Measurements from ENCODE around the gene WNT3A. TPM values are rescaled to one million over a fixed set of nuclear protein-coding genes. Genes with fewer than 3 reads are reported as not detected.

The WNT3A gene
- total RNA-seq, 1 donor from 2014 or later = 6.0 TPM

GRCh38 chr1:228048659-228049298 is 42.0 kb downstream of the WNT3A start:
- H3K4me3 ChIP-seq = no peak overlapping the region
- H3K9me3 ChIP-seq = no peaks in the 10 kb centered on the region
- ATAC-seq = no peak
- peaks cover 8% of the 10 kb centered on the region for H3K4me1 ChIP-seq
- TF ChIP-seq CTCF (IDR thresholded peaks at IDR 0.05) = no peak
- intact Hi-C loops (cut with DNase I) = no loop called here
- no peak for DNase-seq
- H3K36me3 ChIP-seq = no peaks in the 10 kb centered on the region
- H3K27me3 ChIP-seq (ENCODE audit: low read depth) = peaks cover 4% of the 10 kb centered on the region
- no peak overlapping the region for H3K27ac ChIP-seq

- Histone ChIP-seq H3K36me3 (no peaks in the 10 kb centered on the region), H3K27ac (no peak overlapping the region), H3K27me3 (ENCODE audit: low read depth) (peaks cover 4% of the 10 kb centered on the region), H3K9me3 (no peaks in the 10 kb centered on the region), H3K4me1 (peaks cover 2% of the 10 kb centered on the region), H3K4me3 (no peak overlapping the region)
- DNase-seq (no peak), ATAC-seq (no peak)
- no peak for TF ChIP-seq CTCF (IDR thresholded peaks at IDR 0.05)
- intact Hi-C loops (cut with DNase I) = no loop called here
These were observed 43.9 kb downstream of the WNT3A start for GRCh38 chr1:228050571-228051231.

- H3K4me3 ChIP-seq = peak overlapping the region; percentile 51
- peaks cover 50% of the 10 kb centered on the region for H3K27me3 ChIP-seq (ENCODE audit: low read depth)
These were observed 51.6 kb downstream of the WNT3A start for GRCh38 chr1:228058172-228058948.

GRCh38 chr1:228058949-228059633 is 52.3 kb downstream of the WNT3A start:
- no peaks in the 10 kb centered on the region for H3K36me3 ChIP-seq
- H3K4me3 ChIP-seq = peak overlapping the region; percentile 51
- H3K4me1 ChIP-seq = peaks cover 14% of the 10 kb centered on the region
- peaks cover 57% of the 10 kb centered on the region for H3K27me3 ChIP-seq (ENCODE audit: low read depth)
- intact Hi-C loops (cut with DNase I) = no loop called here
- no peak for ATAC-seq
- no peak for DNase-seq
- no peak for TF ChIP-seq CTCF (IDR thresholded peaks at IDR 0.05)
- no peaks in the 10 kb centered on the region for H3K9me3 ChIP-seq
- H3K27ac ChIP-seq = peak overlapping the region; percentile 37

More at GRCh38 chr1:228058172-228058948, 51.6 kb downstream of the WNT3A start:
- Histone ChIP-seq H3K4me1 (peaks cover 14% of the 10 kb centered on the region), H3K27ac (peak overlapping the region; percentile 37), H3K9me3 (no peaks in the 10 kb centered on the region), H3K36me3 (no peaks in the 10 kb centered on the region)
- DNase-seq = no peak
- intact Hi-C loops (cut with DNase I) = no loop called here
- ATAC-seq = no peak
- TF ChIP-seq CTCF (IDR thresholded peaks at IDR 0.05) = no peak
